Ectodermal cell (in vitro differentiated cells): ENCODE measurements around the gene KIRREL3.

Source experiments
- H3K27ac ChIP-seq: 2 replicates; pipeline ENCODE4 v1.7.0; 2013; ENCODE audit warnings: mild to moderate bottlenecking, low read depth, low read length; ENCODE audit not compliant: insufficient read depth, poor library complexity, severe bottlenecking
- H3K27me3 ChIP-seq: 2 replicates; pipeline ENCODE4 v1.7.0; 2013; ENCODE audit warnings: mild to moderate bottlenecking, low read length; ENCODE audit not compliant: insufficient read depth, control insufficient read depth, poor library complexity, severe bottlenecking
- H3K36me3 ChIP-seq: one replicate; pipeline ENCODE4 v1.7.0; 2013; ENCODE audit warnings: low read length; ENCODE audit not compliant: control insufficient read depth, insufficient read depth
- H3K4me1 ChIP-seq: one replicate; pipeline ENCODE4 v1.7.0; 2013; ENCODE audit warnings: low read length; ENCODE audit not compliant: control insufficient read depth, insufficient read depth
- H3K4me3 ChIP-seq: 2 replicates; pipeline ENCODE4 v1.7.0; 2013; ENCODE audit warnings: low read depth, low read length, control low read depth; ENCODE audit not compliant: insufficient read depth
- H3K9me3 ChIP-seq: 2 replicates; pipeline ENCODE4 v1.7.0; 2013; ENCODE audit warnings: mild to moderate bottlenecking, low read length, moderate library complexity; ENCODE audit not compliant: control insufficient read depth
- WGBS, 2 experiments: methylation state at CpG; one replicate each; pipeline ENCODE4 v1.1.7; 2013; ENCODE audit warnings: missing lambda C conversion rate in 2 of 2; 5-methylcytosine and 5-hydroxymethylcytosine counted together

Gene KIRREL3

GRCh38 chr11:126628450-126628789 lies 372.1 kb downstream of the KIRREL3 start:
- H3K27me3 ChIP-seq, result no peaks in the 10 kb centered on the region
- no peaks in the 10 kb centered on the region for H3K36me3 ChIP-seq

GRCh38 chr11:126627421-126627820 lies 373.1 kb downstream of the KIRREL3 start:
- Histone ChIP-seq H3K4me1 (peaks cover 4% of the 10 kb centered on the region), H3K27me3 (no peaks in the 10 kb centered on the region), H3K36me3 (no peaks in the 10 kb centered on the region), H3K4me3 (no peak overlapping the region), H3K9me3 (no peaks in the 10 kb centered on the region), H3K27ac (no peak overlapping the region)
- 92 to 95% methylated on average over 7 of the region's 7 CpGs for WGBS, 2 experiments

More at GRCh38 chr11:126628450-126628789, 372.1 kb downstream of the KIRREL3 start:
- no peak overlapping the region for H3K4me3 ChIP-seq
- H3K27ac ChIP-seq, result no peak overlapping the region
- H3K9me3 ChIP-seq, result no peaks in the 10 kb centered on the region
- WGBS, 2 experiments, result 86 to 93% methylated on average over 1 of the region's 1 CpG
- peaks cover 5% of the 10 kb centered on the region for H3K4me1 ChIP-seq

GRCh38 chr11:126624506-126624905 lies 376.1 kb downstream of the KIRREL3 start:
- H3K4me3 ChIP-seq, result no peak overlapping the region
- no peaks in the 10 kb centered on the region for H3K36me3 ChIP-seq
- H3K4me1 ChIP-seq, result peaks cover 9% of the 10 kb centered on the region
- 90 to 95% methylated on average over 7 of the region's 7 CpGs for WGBS, 2 experiments
- no peak overlapping the region for H3K27ac ChIP-seq
- no peaks in the 10 kb centered on the region for H3K9me3 ChIP-seq
- no peaks in the 10 kb centered on the region for H3K27me3 ChIP-seq

- Histone ChIP-seq H3K36me3 (no peaks in the 10 kb centered on the region), H3K27me3 (no peaks in the 10 kb centered on the region), H3K4me1 (peaks cover 13% of the 10 kb centered on the region), H3K4me3 (no peak overlapping the region), H3K9me3 (no peaks in the 10 kb centered on the region), H3K27ac (no peak overlapping the region)
- 89 to 91% methylated on average over 3 of the region's 3 CpGs for WGBS, 2 experiments
Measured at GRCh38 chr11:126619516-126619915, 381.1 kb downstream of the KIRREL3 start.

GRCh38 chr11:126615845-126616244 lies 384.7 kb downstream of the KIRREL3 start:
- H3K36me3 ChIP-seq, result no peaks in the 10 kb centered on the region
- H3K27me3 ChIP-seq, result no peaks in the 10 kb centered on the region
- peaks cover 13% of the 10 kb centered on the region for H3K4me1 ChIP-seq
- 96 to 97% methylated on average over 11 of the region's 11 CpGs for WGBS, 2 experiments
- no peak overlapping the region for H3K4me3 ChIP-seq
- no peaks in the 10 kb centered on the region for H3K9me3 ChIP-seq
- H3K27ac ChIP-seq, result no peak overlapping the region

- Histone ChIP-seq H3K4me1 (peaks cover 7% of the 10 kb centered on the region), H3K4me3 (no peak overlapping the region), H3K27ac (no peak overlapping the region), H3K27me3 (no peaks in the 10 kb centered on the region), H3K36me3 (no peaks in the 10 kb centered on the region), H3K9me3 (no peaks in the 10 kb centered on the region)
- WGBS, 2 experiments, result 89 to 95% methylated on average over 4 of the region's 4 CpGs
Measured at GRCh38 chr11:126613272-126613671, 387.3 kb downstream of the KIRREL3 start.

- H3K36me3 ChIP-seq, result no peaks in the 10 kb centered on the region
- H3K4me3 ChIP-seq, result no peak overlapping the region
- H3K4me1 ChIP-seq, result peaks cover 11% of the 10 kb centered on the region
- no peaks in the 10 kb centered on the region for H3K27me3 ChIP-seq
- no peaks in the 10 kb centered on the region for H3K9me3 ChIP-seq
- 91 to 97% methylated on average over 7 to 8 of the region's 8 CpGs for WGBS, 2 experiments
- no peak overlapping the region for H3K27ac ChIP-seq
Measured at GRCh38 chr11:126612671-126613070, 387.9 kb downstream of the KIRREL3 start.

- Histone ChIP-seq H3K36me3 (no peaks in the 10 kb centered on the region), H3K4me3 (no peak overlapping the region), H3K27ac (no peak overlapping the region), H3K9me3 (no peaks in the 10 kb centered on the region), H3K4me1 (peaks cover 19% of the 10 kb centered on the region), H3K27me3 (no peaks in the 10 kb centered on the region)
- 94% methylated on average over 8 of the region's 8 CpGs for WGBS, 2 experiments
Measured at GRCh38 chr11:126611438-126611837, 389.1 kb downstream of the KIRREL3 start.

- H3K27ac ChIP-seq, result no peak overlapping the region
- peaks cover 23% of the 10 kb centered on the region for H3K4me1 ChIP-seq
Measured at GRCh38 chr11:126608658-126609057, 391.9 kb downstream of the KIRREL3 start.

GRCh38 chr11:126607776-126608541 lies 392.6 kb downstream of the KIRREL3 start:
- no peak overlapping the region for H3K4me3 ChIP-seq
- 50% methylated on average over 19 of the region's 19 CpGs for WGBS, 2 experiments
- peaks cover 5% of the 10 kb centered on the region for H3K27me3 ChIP-seq
- H3K36me3 ChIP-seq, result no peaks in the 10 kb centered on the region
- no peaks in the 10 kb centered on the region for H3K9me3 ChIP-seq
- no peak overlapping the region for H3K27ac ChIP-seq
- H3K4me1 ChIP-seq, result peaks cover 29% of the 10 kb centered on the region

More at GRCh38 chr11:126608658-126609057, 391.9 kb downstream of the KIRREL3 start:
- Histone ChIP-seq H3K36me3 (no peaks in the 10 kb centered on the region), H3K9me3 (no peaks in the 10 kb centered on the region), H3K27me3 (no peaks in the 10 kb centered on the region), H3K4me3 (no peak overlapping the region)
- 66 to 93% methylated on average over 1 of the region's 1 CpG for WGBS, 2 experiments
